Measurements from ENCODE around the gene SAMD10. TPM values are rescaled to one million over a fixed set of nuclear protein-coding genes. Genes with fewer than 3 reads are reported as not detected.
A peak's percentile ranks its signal among the peaks of the same experiment; 100 is the strongest.

SAMD10 gene
- total RNA-seq, 2 donors from 2014 or later: 33.3 to 33.6 TPM

DNA sequence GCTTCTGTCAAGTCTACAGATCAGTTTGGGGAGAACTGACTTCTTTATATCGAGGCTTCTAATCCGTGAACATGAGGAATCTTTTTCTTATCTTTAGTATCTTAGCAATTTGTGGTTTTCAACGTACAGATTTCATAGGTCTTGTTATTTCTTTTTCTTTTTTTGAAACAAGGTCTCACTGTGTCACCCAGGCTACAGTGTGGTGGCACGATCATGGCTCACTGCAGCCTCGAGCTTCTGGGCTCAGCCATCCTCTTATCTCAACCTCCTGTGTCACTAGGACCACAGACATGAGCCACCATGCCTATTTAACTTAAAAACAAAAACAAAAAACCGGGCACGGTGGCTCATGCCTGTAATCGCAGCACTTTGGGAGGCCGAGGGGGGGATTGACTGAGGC is 55.2 kb downstream of the SAMD10 start:
- Mint-ChIP-seq H3K4me1 (ENCODE audit: low read depth in 2 of 2) (peaks cover 6 to 11% of the 10 kb centered on the region in 2 donors), H3K4me3 (no peak overlapping the region), H3K27ac (peak overlapping the region; percentile 19 to 23), H3K36me3 (peaks cover 10% of the 10 kb centered on the region), H3K27me3 (no peaks in the 10 kb centered on the region), H3K9me3 (no peaks in the 10 kb centered on the region)
- ATAC-seq: no peak
- no peak for DNase-seq (ENCODE audit: low spot score)

Other genes starting within 250 kb of the SAMD10 start
- gene LIME1, start 243.0 kb downstream of the SAMD10 start, total RNA-seq: 10 to 100 TPM in 1 of 2 donors, 1 to 10 TPM in 1; 9.3 to 15.7 TPM
- gene SLC2A4RG, start 239.9 kb downstream of the SAMD10 start, total RNA-seq: 10 to 100 TPM; 21.0 to 31.1 TPM
- gene ZBTB46, start 148.4 kb downstream of the SAMD10 start, total RNA-seq: 1 to 10 TPM in 1 of 2 donors, under 1 TPM in 1; 0.25 to 1.2 TPM
- not detected for gene ABHD16B, start 118.1 kb downstream of the SAMD10 start, total RNA-seq
- 10 to 100 TPM; 48.8 to 60.0 TPM for gene TPD52L2, start 114.4 kb downstream of the SAMD10 start, total RNA-seq
- gene DNAJC5, start 84.5 kb downstream of the SAMD10 start, total RNA-seq: 10 to 100 TPM; 67.6 to 89.1 TPM
- gene UCKL1, start 23.2 kb downstream of the SAMD10 start, total RNA-seq: 10 to 100 TPM; 32.6 to 52.9 TPM
- 10 to 100 TPM in 1 of 2 donors, 1 to 10 TPM in 1; 9.6 to 13.8 TPM for gene ZNF512B, start 9.7 kb downstream of the SAMD10 start, total RNA-seq
- gene PRPF6, start 1.5 kb upstream of the SAMD10 start, total RNA-seq: 10 to 100 TPM; 65.9 to 87.7 TPM
- 1 to 10 TPM; 2.4 to 6.3 TPM for gene C20orf204, start 56.5 kb upstream of the SAMD10 start, total RNA-seq
- gene SOX18, start 70.0 kb upstream of the SAMD10 start, total RNA-seq: not detected
- 10 to 100 TPM; 23.2 to 24.1 TPM for gene TCEA2, start 83.6 kb upstream of the SAMD10 start, total RNA-seq
- gene RGS19, start 99.9 kb upstream of the SAMD10 start, total RNA-seq: 10 to 100 TPM; 27.1 to 33.4 TPM
- under 1 TPM; 0.12 to 0.20 TPM for gene OPRL1, start 100.4 kb upstream of the SAMD10 start, total RNA-seq
- gene LKAAEAR1, start 104.8 kb upstream of the SAMD10 start, total RNA-seq: not detected
- not detected for gene NPBWR2, start 127.9 kb upstream of the SAMD10 start, total RNA-seq
- not detected for gene MYT1, start 184.8 kb upstream of the SAMD10 start, total RNA-seq

Data from natural killer cell treated with Interleukin-12 subunit alpha and Interleukin-12 subunit beta and Interleukin-15 and Interleukin-18, amount 100 ng/mL, for 72 hours (primary cell).